Measurements from ENCODE around the gene SNED1.

Gene SNED1

GRCh38 chr2:240960309-240960970 is 38.0 kb upstream of the SNED1 start:
- DNase-seq, result peak; percentile 10

GRCh38 chr2:240960971-240961876 is 37.2 kb upstream of the SNED1 start:
- DNase-seq, result peak; percentile 47

- DNase-seq, result no peak
Observed at GRCh38 chr2:240961910-240962299, 36.5 kb upstream of the SNED1 start.

- no peak for DNase-seq
Observed at GRCh38 chr2:240962300-240963064, 35.9 kb upstream of the SNED1 start.

- DNase-seq, result no peak
Observed at GRCh38 chr2:240963065-240963867, 35.2 kb upstream of the SNED1 start.

GRCh38 chr2:240963868-240964703 is 34.3 kb upstream of the SNED1 start:
- DNase-seq, result no peak

GRCh38 chr2:240964704-240965295 is 33.6 kb upstream of the SNED1 start:
- no peak for DNase-seq

- DNase-seq, result no peak
Observed at GRCh38 chr2:240965296-240965904, 33.0 kb upstream of the SNED1 start.

- DNase-seq, result no peak
Observed at GRCh38 chr2:240965905-240966456, 32.4 kb upstream of the SNED1 start.

- DNase-seq, result no peak
Observed at GRCh38 chr2:240966457-240966905, 31.9 kb upstream of the SNED1 start.

- DNase-seq, result no peak
Observed at GRCh38 chr2:240966906-240967680, 31.3 kb upstream of the SNED1 start.

GRCh38 chr2:240967681-240968621 is 30.5 kb upstream of the SNED1 start:
- no peak for DNase-seq

GRCh38 chr2:240968731-240969624 is 29.4 kb upstream of the SNED1 start:
- no peak for DNase-seq

GRCh38 chr2:240970104-240970503 is 28.3 kb upstream of the SNED1 start:
- no peak for DNase-seq

GRCh38 chr2:240970816-240971215 is 27.6 kb upstream of the SNED1 start:
- no peak for DNase-seq

- DNase-seq, result no peak
Observed at GRCh38 chr2:240972201-240972600, 26.2 kb upstream of the SNED1 start.
